UCSD-AML1 (cell line): ENCODE results near the gene PSAP.
A peak's percentile ranks its signal among the peaks of the same experiment; 100 is the strongest.

Experiments used
- DNase-seq: peaks from one replicate; lab custom pipeline; 2025; ENCODE audit not compliant: unreplicated experiment; lab: John Stamatoyannopoulos, UW

PSAP gene

DNA sequence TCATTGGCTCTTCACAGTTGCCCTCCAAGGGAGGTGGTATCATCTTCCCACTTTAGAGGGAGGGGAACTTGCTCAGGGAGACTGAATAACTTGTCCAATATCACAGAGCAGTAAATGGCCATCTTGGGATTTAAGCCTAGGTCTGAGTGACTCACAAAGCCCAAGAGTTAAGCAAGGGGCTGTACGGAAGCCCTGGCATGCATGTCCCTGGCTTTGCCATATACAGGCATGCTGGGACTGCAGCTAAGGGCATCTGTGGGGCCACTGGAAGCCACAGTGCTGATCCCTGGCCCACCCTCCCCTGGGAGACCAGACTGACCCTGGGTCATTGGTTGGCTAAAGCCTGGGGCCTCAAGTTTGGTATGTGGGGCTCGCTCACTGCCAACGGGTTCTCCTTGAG is 80.8 kb downstream of the PSAP start:
- DNase-seq = no peak

DNA sequence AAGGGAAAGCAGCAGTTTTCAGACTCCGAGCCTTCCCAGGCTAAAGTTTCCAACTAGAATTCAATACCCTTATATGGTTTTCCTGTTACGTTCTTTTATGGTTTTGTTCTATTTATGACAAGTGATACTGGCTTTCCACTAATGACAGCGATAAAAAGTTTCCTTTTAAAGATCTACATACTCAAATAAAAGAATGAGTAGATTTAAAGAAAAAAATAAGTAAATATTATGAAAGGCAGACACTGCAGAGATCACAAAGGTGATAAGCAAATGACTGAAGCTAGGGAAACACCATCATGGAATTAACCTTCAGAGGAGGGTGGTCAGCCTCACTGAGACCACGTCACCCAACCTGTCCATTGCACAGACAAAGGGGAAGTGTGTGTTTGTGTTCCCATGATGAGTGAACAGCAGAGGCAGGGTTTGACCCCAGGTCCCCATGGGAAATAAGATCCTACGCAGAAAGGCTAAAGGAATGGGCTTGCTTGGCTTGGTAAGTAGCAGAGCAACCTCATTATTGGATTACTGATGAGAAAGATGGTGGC is 81.7 kb downstream of the PSAP start:
- peak; percentile 39 for DNase-seq

DNA sequence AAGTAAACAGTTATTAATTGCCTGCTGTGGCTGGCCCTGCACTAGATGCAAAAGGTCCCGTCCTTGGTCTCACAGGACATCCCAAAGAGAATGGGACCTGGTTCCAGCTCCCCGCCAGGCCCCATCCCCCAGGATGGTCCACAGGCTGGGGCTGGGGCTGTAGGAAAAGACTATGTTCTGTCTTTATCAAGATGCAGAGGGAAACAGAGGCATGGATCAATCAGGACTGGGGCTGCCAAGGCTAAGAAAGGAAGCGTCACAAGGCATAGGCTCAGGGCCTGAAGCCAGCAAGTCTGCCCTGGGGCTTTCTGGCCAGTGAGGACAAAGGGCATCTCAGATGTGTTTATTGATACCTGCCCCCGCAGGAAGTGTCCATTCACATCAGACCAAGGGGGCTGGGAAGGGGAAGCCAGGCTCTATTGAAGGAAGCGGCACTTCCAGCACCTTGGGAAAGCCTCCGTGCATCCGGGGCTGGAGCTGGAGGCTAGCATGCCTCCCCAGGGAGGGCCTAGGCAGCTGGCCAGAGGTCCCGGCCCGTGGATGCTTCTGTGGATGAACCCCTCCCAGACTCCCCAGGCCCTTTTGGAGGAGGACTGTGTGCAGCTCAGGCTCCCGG is 83.5 kb downstream of the PSAP start:
- DNase-seq = no peak

DNA sequence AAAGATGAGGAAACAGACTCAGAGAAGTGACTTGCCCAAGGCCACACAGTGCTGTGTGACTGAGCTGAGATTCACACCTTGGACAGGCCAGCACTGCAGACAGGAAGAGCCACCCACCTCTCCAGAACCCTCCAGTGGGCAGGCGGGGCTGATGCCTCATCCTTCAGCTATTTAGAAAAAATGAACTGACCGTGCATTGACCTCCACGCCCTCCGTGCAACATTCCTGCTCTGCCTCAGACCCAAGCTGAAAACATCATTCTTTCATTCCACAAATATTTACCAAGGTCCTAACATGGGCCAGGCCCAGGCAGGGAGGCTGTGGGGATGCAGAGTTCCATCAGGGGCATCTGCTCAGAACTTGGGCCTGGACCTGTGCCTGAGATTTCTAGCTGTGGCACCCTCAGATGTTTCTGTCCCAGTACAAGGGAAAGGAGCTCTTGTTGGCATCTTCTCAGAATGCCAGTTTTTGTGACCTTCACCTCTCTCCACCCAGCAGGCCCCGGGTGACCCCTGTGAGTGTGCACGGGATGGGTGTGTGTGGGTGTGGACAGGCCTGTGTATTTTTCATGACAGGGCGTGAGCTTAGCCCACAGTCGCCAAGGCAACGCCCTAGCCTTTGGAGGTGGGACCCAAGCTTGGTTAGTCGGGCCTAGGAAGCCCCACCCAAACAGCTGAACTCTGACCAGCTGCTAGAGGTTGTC is 84.2 kb downstream of the PSAP start:
- no peak for DNase-seq
